Testis (tissue), 2 donors: Measurements from ENCODE around the gene PAK5.

Source experiments
- CTCF ChIP-seq, 3 experiments: fragments of 450-650 bp in 2 of 3; fragments of 200-600 bp in 1 of 3; sonication (generic) in 1 of 3; IDR thresholded peaks; one replicate each; pipeline ENCODE4 v1.5.1; 2016 to 2019; ENCODE audit warnings: antibody characterized with exemption in 3 of 3, mild to moderate bottlenecking in 2 of 3, moderate library complexity in 1 of 3
- POLR2A ChIP-seq: fragments of 450-650 bp; IDR thresholded peaks from one replicate; pipeline ENCODE4 v1.6.1; 2017; ENCODE audit warnings: antibody characterized with exemption, mild to moderate bottlenecking, moderate library complexity

DNA sequence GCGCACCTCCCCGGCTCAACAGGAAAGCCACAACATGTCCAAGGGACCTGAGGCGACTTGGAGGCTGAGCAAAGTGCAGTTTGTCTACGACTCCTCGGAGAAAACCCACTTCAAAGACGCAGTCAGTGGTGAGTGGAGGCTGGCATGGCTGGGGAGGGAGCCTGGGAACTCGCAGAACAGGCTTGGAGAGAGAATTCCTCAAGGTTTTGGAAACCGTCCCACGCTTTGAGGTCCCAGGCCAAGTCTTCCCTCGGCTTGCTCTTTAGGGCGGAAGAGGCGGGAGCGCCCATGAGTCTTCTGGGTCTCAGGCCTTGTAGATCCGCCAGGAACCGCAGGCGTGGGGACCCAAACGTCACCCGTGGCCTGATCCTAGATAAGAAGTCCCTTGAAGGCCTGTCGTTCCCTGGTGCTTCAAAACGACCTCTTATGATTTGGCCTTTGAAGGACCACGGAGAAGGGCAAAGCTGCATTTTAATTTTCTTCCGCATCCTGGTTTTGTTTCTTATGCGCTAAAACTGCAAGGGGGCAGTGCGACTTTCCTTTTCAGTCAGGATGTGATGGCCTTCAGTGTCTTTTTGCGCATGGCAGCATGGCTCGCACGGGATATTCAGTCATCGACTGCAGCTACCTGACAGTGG lies 322.5 kb downstream of the PAK5 start:
- no peak for TF ChIP-seq CTCF (IDR thresholded peaks at IDR 0.05)
- no peak for TF ChIP-seq POLR2A
